ENCODE data around the gene TARBP1.

- no peak for TF ChIP-seq CTCF (IDR thresholded peaks at IDR 0.05; ENCODE audit: low read length)
- no peak for TF ChIP-seq EZH2 (IDR thresholded peaks at IDR 0.05; ENCODE audit: borderline replicate concordance, low read length)
These were observed 9.6 kb downstream of the TARBP1 start for GRCh38 chr1:234469376-234469775.
